ENCODE results near the gene DYNC1H1.
A peak's percentile ranks its signal among the peaks of the same experiment; 100 is the strongest.

DYNC1H1 gene

GRCh38 chr14:102026934-102027333, 62.6 kb downstream of the DYNC1H1 start:
- TF ChIP-seq CTCF (conservative IDR thresholded peaks at IDR 0.05; ENCODE audit: control insufficient read depth, insufficient read depth, low read depth, low read length): no peak
- no peak overlapping the region for H3K4me3 ChIP-seq (ENCODE audit: control insufficient read depth, low read depth, low read length)
- no peak for DNase-seq (ENCODE audit: low read depth)

GRCh38 chr14:102027951-102028350, 63.6 kb downstream of the DYNC1H1 start:
- H3K4me3 ChIP-seq (ENCODE audit: control insufficient read depth, low read depth, low read length): no peak overlapping the region
- no peak for TF ChIP-seq CTCF (conservative IDR thresholded peaks at IDR 0.05; ENCODE audit: control insufficient read depth, insufficient read depth, low read depth, low read length)
- DNase-seq (ENCODE audit: low read depth): no peak

GRCh38 chr14:102028733-102029132, 64.4 kb downstream of the DYNC1H1 start:
- no peak overlapping the region for H3K4me3 ChIP-seq (ENCODE audit: control insufficient read depth, low read depth, low read length)
- TF ChIP-seq CTCF (conservative IDR thresholded peaks at IDR 0.05; ENCODE audit: control insufficient read depth, insufficient read depth, low read depth, low read length): no peak
- DNase-seq (ENCODE audit: low read depth): peak; percentile 76

DNA sequence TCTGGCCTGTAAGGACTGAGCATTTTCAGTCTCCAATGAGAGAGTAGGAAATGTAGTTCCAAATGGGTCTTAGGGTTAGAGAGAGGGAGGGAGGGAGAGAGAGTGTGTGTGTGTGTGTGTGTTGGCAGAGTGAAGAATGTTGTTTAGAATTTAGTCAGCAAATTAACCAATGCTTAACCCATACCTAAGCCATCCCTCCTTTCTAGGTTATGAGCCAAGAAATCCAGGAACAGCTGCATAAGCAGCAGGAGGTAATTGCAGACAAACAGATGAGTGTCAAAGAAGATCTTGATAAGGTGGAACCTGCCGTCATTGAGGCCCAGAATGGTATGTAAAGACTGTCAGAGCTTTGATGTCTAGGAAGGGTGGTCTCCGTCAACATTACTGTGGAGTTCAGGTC, 65.6 kb downstream of the DYNC1H1 start:
- TF ChIP-seq CTCF (conservative IDR thresholded peaks at IDR 0.05; ENCODE audit: control insufficient read depth, insufficient read depth, low read depth, low read length): no peak
- peak; percentile 33 for DNase-seq (ENCODE audit: low read depth)
- no peak overlapping the region for H3K4me3 ChIP-seq (ENCODE audit: control insufficient read depth, low read depth, low read length)

GRCh38 chr14:102033241-102033640, 68.9 kb downstream of the DYNC1H1 start:
- DNase-seq (ENCODE audit: low read depth): no peak
- no peak for TF ChIP-seq CTCF (conservative IDR thresholded peaks at IDR 0.05; ENCODE audit: control insufficient read depth, insufficient read depth, low read depth, low read length)
- no peak overlapping the region for H3K4me3 ChIP-seq (ENCODE audit: control insufficient read depth, low read depth, low read length)

DNA sequence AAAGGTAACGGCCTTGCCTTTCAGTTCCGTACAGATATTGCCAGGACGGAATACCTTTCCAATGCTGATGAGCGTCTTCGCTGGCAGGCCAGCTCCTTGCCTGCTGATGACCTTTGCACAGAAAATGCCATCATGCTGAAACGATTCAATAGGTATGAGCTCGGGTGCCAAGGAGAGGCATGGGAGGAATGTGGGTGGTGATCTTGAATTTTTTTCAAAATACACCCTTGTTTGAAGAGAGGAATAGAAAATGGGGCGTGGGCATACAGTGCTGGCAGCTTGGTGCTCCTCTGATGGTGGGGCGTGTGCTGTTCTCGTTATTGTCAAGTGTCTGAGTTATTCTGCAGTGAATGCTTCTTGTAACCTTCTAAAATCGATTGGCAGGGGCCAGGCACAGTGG, 69.9 kb downstream of the DYNC1H1 start:
- no peak for TF ChIP-seq CTCF (conservative IDR thresholded peaks at IDR 0.05; ENCODE audit: control insufficient read depth, insufficient read depth, low read depth, low read length)
- DNase-seq (ENCODE audit: low read depth): no peak
- no peak overlapping the region for H3K4me3 ChIP-seq (ENCODE audit: control insufficient read depth, low read depth, low read length)

- no peak for TF ChIP-seq CTCF (conservative IDR thresholded peaks at IDR 0.05; ENCODE audit: control insufficient read depth, insufficient read depth, low read depth, low read length)
- no peak overlapping the region for H3K4me3 ChIP-seq (ENCODE audit: control insufficient read depth, low read depth, low read length)
- no peak for DNase-seq (ENCODE audit: low read depth)
Observed at GRCh38 chr14:102035914-102036313, 71.5 kb downstream of the DYNC1H1 start.

Data from fibroblast of mammary gland (primary cell).